ENCODE data around the gene ASIP. TPM values are rescaled to one million over a fixed set of nuclear protein-coding genes. Genes with fewer than 3 reads are reported as not detected.

Gene ASIP
- total and polyA plus RNA-seq, 2 of the 4 experiments (the other 2 are of a cell fraction), result not detected

DNA sequence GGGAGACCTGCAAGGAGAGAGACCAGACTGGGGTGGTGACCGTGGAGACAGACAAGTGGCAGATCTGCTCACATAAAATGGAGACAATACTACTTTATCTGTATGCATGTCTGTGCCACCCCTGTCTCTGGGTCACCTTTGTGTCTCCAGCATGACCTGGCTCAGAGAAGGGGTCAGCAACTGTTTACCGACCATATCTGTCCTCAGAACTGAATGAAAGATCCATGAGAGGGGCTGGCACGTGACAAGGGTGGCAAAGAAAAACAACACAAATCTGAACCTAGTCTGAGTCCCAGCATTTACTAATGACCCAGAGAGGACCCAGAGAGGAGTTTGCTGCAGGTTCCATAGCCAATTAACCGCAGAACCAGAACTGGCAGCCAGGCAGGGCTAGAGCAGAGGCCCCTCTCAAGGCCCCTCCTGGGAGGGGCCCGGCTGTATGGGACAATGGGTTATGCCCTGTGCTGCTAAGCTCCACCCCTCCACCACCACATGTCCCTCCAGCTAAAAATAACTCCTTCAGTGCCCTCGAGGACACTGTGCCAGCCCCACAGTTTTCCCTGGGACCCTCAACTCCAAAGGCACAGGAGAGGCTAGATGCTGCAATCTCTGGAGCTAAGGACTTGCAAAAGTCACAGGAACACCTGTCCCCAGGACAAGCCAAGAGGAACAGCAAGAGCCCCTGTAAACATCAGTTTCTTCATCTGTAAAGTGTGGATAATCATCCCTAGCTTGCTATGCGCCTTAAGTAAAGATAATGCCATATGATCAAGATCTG lies 59.8 kb downstream of the ASIP start:
- ChIA-PET POLR2A (ENCODE audit: unreplicated experiment) (no interaction called here), CTCF (interaction anchor here (0.6 to 2.3 kb wide), 3 partner anchors 12 to 75 kb away, joined by 5 to 13 read pairs (median 7); no protein-coding TSS in a partner anchor)
- Histone ChIP-seq H2BK5ac (ENCODE audit: low read depth, low read length, poor library complexity, severe bottlenecking) (no peak overlapping the region), H2AFZ (replicated peaks; ENCODE audit: low read length, poor library complexity) (no peak overlapping the region), H3K4me2 (ENCODE audit: low read depth, low read length) (no peak overlapping the region), H3K9ac (ENCODE audit: low read depth, low read length) (no peak overlapping the region), H2BK20ac (ENCODE audit: low read depth, low read length) (no peak overlapping the region), H3K14ac (replicated peaks; ENCODE audit: low read depth, low read length) (no peak overlapping the region; the same call in 1 of the 2 replicates), H4K91ac (ENCODE audit: insufficient read depth, low read depth, low read length) (peak overlapping the region; percentile 39; the same call in 1 of the 2 replicates), H3K27ac (ENCODE audit: insufficient read depth, low read length) (no peak overlapping the region), H3K4me1 (ENCODE audit: control insufficient read depth, insufficient read depth, low read length) (peaks cover 9% of the 10 kb centered on the region), H3K56ac (ENCODE audit: extremely low read depth, insufficient read depth, low read length) (no peak overlapping the region), H3K9me3 (ENCODE audit: control insufficient read depth, insufficient read depth, low read length) (no peaks in the 10 kb centered on the region), H3K4ac (ENCODE audit: low read depth, low read length) (peak overlapping the region; percentile 32; the same call in 1 of the 2 replicates), H4K20me1 (ENCODE audit: insufficient read depth, low read length) (peaks cover 15% of the 10 kb centered on the region; the same call in 1 of the 2 replicates), H2AK5ac (ENCODE audit: low read depth, low read length) (peak overlapping the region; percentile 53; the same call in 1 of the 2 replicates), H3K9me1 (ENCODE audit: insufficient read depth, low read length) (peaks cover 9% of the 10 kb centered on the region), H3K18ac (ENCODE audit: low read depth, low read length) (no peak overlapping the region), H3K4me3 (ENCODE audit: insufficient read depth, low read depth, low read length) (no peak overlapping the region), H2BK120ac (ENCODE audit: low read depth, low read length) (no peak overlapping the region), H4K8ac (ENCODE audit: low read depth in 2 of 2, low read length in 2 of 2) (no peak overlapping the region), H4K5ac (ENCODE audit: low read depth, low read length) (no peak overlapping the region; the same call in 1 of the 2 replicates), H3K27me3 (ENCODE audit: control insufficient read depth, insufficient read depth, low read length) (no peaks in the 10 kb centered on the region), H3K79me1 (ENCODE audit: low read depth in 1 of 2, low read length in 2 of 2) (peaks cover 34 to 51% of the 10 kb centered on the region in 2 experiments), H3K23ac (ENCODE audit: low read depth, low read length) (no peak overlapping the region), H2AK9ac (replicated peaks; ENCODE audit: low read depth, low read length, poor library complexity) (peak overlapping the region; percentile 83), H2BK15ac (ENCODE audit: low read depth, low read length) (no peak overlapping the region), H3K36me3 (ENCODE audit: control insufficient read depth, insufficient read depth, low read length) (no peaks in the 10 kb centered on the region; the same call in 1 of the 2 replicates)
- dilution Hi-C loops (cut with HindIII; ENCODE audit: low sequenced_read_pairs, unreplicated experiment), result no loop called here
- ATAC-seq (ENCODE audit: low read depth), result no peak
- in situ Hi-C loops (cut with MboI; ENCODE audit: low sequenced_read_pairs), result loop anchor here (10.0 kb wide), 1 partner anchor 414 kb away; no protein-coding TSS in a partner anchor
- BruUV-seq (replicated peaks), result no TSS peak
- 32% methylated on average over 4 of the region's 7 CpGs; no CpG with 5 or more reads in 1 of the 2 experiments for WGBS, 2 experiments (ENCODE audit: extremely low coverage in 2 of 2, insufficient read length in 1 of 2)
- no peak for DNase-seq
- TF ChIP-seq NFE2L2 (IDR thresholded peaks at IDR 0.05; ENCODE audit: low read depth, low read length), result no peak
- no peak for TF ChIP-seq FOS (IDR thresholded peaks at IDR 0.05; ENCODE audit: low read depth, low read length)
- no peak for TF ChIP-seq BHLHE40 (IDR thresholded peaks at IDR 0.05; ENCODE audit: low read depth, low read length)
- TF ChIP-seq, protein P1, sequence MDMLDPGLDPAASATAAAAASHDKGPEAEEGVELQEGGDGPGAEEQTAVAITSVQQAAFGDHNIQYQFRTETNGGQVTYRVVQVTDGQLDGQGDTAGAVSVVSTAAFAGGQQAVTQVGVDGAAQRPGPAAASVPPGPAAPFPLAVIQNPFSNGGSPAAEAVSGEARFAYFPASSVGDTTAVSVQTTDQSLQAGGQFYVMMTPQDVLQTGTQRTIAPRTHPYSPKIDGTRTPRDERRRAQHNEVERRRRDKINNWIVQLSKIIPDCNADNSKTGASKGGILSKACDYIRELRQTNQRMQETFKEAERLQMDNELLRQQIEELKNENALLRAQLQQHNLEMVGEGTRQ (IDR thresholded peaks at IDR 0.05; ENCODE audit: low read depth, low read length), result no peak
- TF ChIP-seq SMC3 (IDR thresholded peaks at IDR 0.05; ENCODE audit: low read depth, low read length), result no peak
- no peak for TF ChIP-seq RAD21 (IDR thresholded peaks at IDR 0.05; ENCODE audit: low read length)
- no peak for TF ChIP-seq MAZ (IDR thresholded peaks at IDR 0.05; ENCODE audit: borderline replicate concordance, low read depth, low read length)
- no peak for TF ChIP-seq POLR2A (IDR thresholded peaks at IDR 0.05; ENCODE audit: low read depth, low read length)
- no peak for TF ChIP-seq RFX5 (IDR thresholded peaks at IDR 0.05; ENCODE audit: low read depth, low read length)
- TF ChIP-seq MXI1 (IDR thresholded peaks at IDR 0.05; ENCODE audit: borderline replicate concordance, low read depth, low read length), result no peak
- TF ChIP-seq ELK1 (IDR thresholded peaks at IDR 0.05; ENCODE audit: borderline replicate concordance, low read depth, low read length), result no peak
- no peak for TF ChIP-seq MAFK (IDR thresholded peaks at IDR 0.05; ENCODE audit: low read depth, low read length)
- intact Hi-C loops (cut with micrococcal nuclease), result no loop called here
